ENCODE data around the gene GSTM4. TPM values are rescaled to one million over a fixed set of nuclear protein-coding genes. Genes with fewer than 3 reads are reported as not detected.
"Not testable (repeated sequence)": the region's sequence is repeated elsewhere in the genome, so short reads cannot be mapped to it uniquely, and the experiment has no call there.

The GSTM4 gene
- total RNA-seq, 2 donors from 2014 or later, result 17.0 to 18.0 TPM

DNA sequence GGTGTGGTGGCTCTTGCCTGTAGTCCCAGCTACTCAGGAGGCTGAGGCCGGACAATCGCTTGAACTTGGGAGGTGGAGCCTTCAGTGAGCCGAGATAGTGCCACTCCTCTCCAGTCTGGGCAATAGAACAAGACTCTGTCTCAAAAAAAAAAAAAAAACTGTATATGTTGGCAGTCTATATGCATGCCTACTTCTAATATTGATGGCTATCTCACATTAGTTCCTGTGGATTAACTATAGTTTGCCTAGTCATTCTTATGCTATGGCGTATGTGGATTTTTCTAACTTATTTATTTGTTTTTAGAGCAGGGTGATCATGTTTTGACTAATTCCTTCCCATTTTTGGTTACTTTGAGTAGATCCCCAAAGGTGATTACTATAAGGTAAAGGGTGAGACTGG lies 41.2 kb downstream of the GSTM4 start:
- Mint-ChIP-seq H3K27ac (no peak overlapping the region), H3K27me3 (no peaks in the 10 kb centered on the region), H3K4me1 (no peaks in the 10 kb centered on the region), H3K4me3 (no peak overlapping the region), H3K36me3 (ENCODE audit: low read depth) (no peaks in the 10 kb centered on the region)
- ATAC-seq (no peak), DNase-seq (no peak)
- no peaks in the 10 kb centered on the region for H3K9me3 ChIP-seq (ENCODE audit: control insufficient read depth, low read length, poor library complexity, severe bottlenecking)

GRCh38 chr1:109697861-109698260 lies 42.0 kb downstream of the GSTM4 start:
- H3K27me3 Mint-ChIP-seq; H3K27ac Mint-ChIP-seq; DNase-seq; H3K9me3 ChIP-seq (ENCODE audit: control insufficient read depth, low read length, poor library complexity, severe bottlenecking); ATAC-seq; H3K36me3 Mint-ChIP-seq (ENCODE audit: low read depth); H3K4me1 Mint-ChIP-seq; H3K4me3 Mint-ChIP-seq: not testable (repeated sequence)

GRCh38 chr1:109702940-109703339 lies 47.0 kb downstream of the GSTM4 start:
- not testable (repeated sequence) for H3K4me1 Mint-ChIP-seq; H3K36me3 Mint-ChIP-seq (ENCODE audit: low read depth); H3K27ac Mint-ChIP-seq; ATAC-seq; H3K4me3 Mint-ChIP-seq; H3K9me3 ChIP-seq (ENCODE audit: control insufficient read depth, low read length, poor library complexity, severe bottlenecking); DNase-seq
- peaks cover 15% of the 10 kb centered on the region for H3K27me3 Mint-ChIP-seq

- H3K9me3 ChIP-seq (ENCODE audit: control insufficient read depth, low read length, poor library complexity, severe bottlenecking), result no peaks in the 10 kb centered on the region
- H3K36me3 Mint-ChIP-seq (ENCODE audit: low read depth), result peaks cover 3% of the 10 kb centered on the region
- no peak for ATAC-seq
- DNase-seq, result no peak
- no peaks in the 10 kb centered on the region for H3K4me1 Mint-ChIP-seq
- H3K27me3 Mint-ChIP-seq, result peaks cover 15% of the 10 kb centered on the region
- H3K27ac Mint-ChIP-seq, result no peak overlapping the region
- no peak overlapping the region for H3K4me3 Mint-ChIP-seq
These were observed 48.3 kb downstream of the GSTM4 start for GRCh38 chr1:109704173-109704572.

- no peaks in the 10 kb centered on the region for H3K9me3 ChIP-seq (ENCODE audit: control insufficient read depth, low read length, poor library complexity, severe bottlenecking)
- H3K4me3 Mint-ChIP-seq, result no peak overlapping the region
- ATAC-seq (no peak), DNase-seq (no peak)
- no peaks in the 10 kb centered on the region for H3K4me1 Mint-ChIP-seq
- H3K36me3 Mint-ChIP-seq (ENCODE audit: low read depth), result peaks cover 3% of the 10 kb centered on the region
- H3K27me3 Mint-ChIP-seq, result peaks cover 15% of the 10 kb centered on the region
- H3K27ac Mint-ChIP-seq, result no peak overlapping the region
These were observed 49.5 kb downstream of the GSTM4 start for GRCh38 chr1:109705411-109705810.

GRCh38 chr1:109708949-109709348 lies 53.0 kb downstream of the GSTM4 start:
- not testable (repeated sequence) for H3K4me1 Mint-ChIP-seq; DNase-seq; H3K4me3 Mint-ChIP-seq; H3K36me3 Mint-ChIP-seq (ENCODE audit: low read depth); H3K27ac Mint-ChIP-seq; ATAC-seq; H3K9me3 ChIP-seq (ENCODE audit: control insufficient read depth, low read length, poor library complexity, severe bottlenecking)
- H3K27me3 Mint-ChIP-seq, result peaks cover 16% of the 10 kb centered on the region

- H3K4me1 Mint-ChIP-seq, ATAC-seq, DNase-seq: not testable (repeated sequence)
These were observed 53.9 kb downstream of the GSTM4 start for GRCh38 chr1:109709822-109710221.

More at GRCh38 chr1:109709822-109710221, 53.9 kb downstream of the GSTM4 start:
- H3K36me3 Mint-ChIP-seq (ENCODE audit: low read depth); H3K9me3 ChIP-seq (ENCODE audit: control insufficient read depth, low read length, poor library complexity, severe bottlenecking); H3K27ac Mint-ChIP-seq; H3K4me3 Mint-ChIP-seq: not testable (repeated sequence)
- H3K27me3 Mint-ChIP-seq, result peaks cover 23% of the 10 kb centered on the region

Other genes with a start within 250 kb of the GSTM4 start
- 10 to 100 TPM; 48.6 to 53.1 TPM for gene PSMA5, start 229.7 kb upstream of the GSTM4 start, total RNA-seq
- gene SYPL2, start 189.6 kb upstream of the GSTM4 start, total RNA-seq, result not detected
- gene ATXN7L2, start 172.2 kb upstream of the GSTM4 start, total RNA-seq, result 10 to 100 TPM; 14.3 to 16.0 TPM
- 10 to 100 TPM; 21.0 to 23.5 TPM for gene CYB561D1, start 162.0 kb upstream of the GSTM4 start, total RNA-seq
- 1 to 10 TPM; 6.2 to 8.0 TPM for gene AMIGO1, start 146.4 kb upstream of the GSTM4 start, total RNA-seq
- gene GPR61, start 116.2 kb upstream of the GSTM4 start, total RNA-seq, result under 1 TPM; 0.20 to 0.65 TPM
- 1 to 10 TPM; 7.8 to 8.8 TPM for gene GNAI3, start 107.5 kb upstream of the GSTM4 start, total RNA-seq
- not detected for gene GNAT2, start 36.5 kb upstream of the GSTM4 start, total RNA-seq
- gene AMPD2, start 36.3 kb upstream of the GSTM4 start, total RNA-seq, result 100 to 1,000 TPM; 471 to 552 TPM
- gene GSTM2, start 12.0 kb downstream of the GSTM4 start, total RNA-seq, result 100 to 1,000 TPM in 1 of 2 donors, 10 to 100 TPM in 1; 44.0 to 117 TPM
- gene GSTM1, start 31.7 kb downstream of the GSTM4 start, total RNA-seq, result 10 to 100 TPM in 1 of 2 donors, not detected in 1; 34.5 TPM
- under 1 TPM in 1 of 2 donors, not detected in 1; 0.60 TPM for gene GSTM5, start 56.2 kb downstream of the GSTM4 start, total RNA-seq
- 1 to 10 TPM; 5.6 to 7.8 TPM for gene GSTM3, start 84.9 kb downstream of the GSTM4 start, total RNA-seq
- gene EPS8L3, start 107.8 kb downstream of the GSTM4 start, total RNA-seq, result not detected